NCI-H69 (cell line): Measurements from ENCODE around the gene RASA4.
"Not testable (repeated sequence)": the region's sequence is repeated elsewhere in the genome, so short reads cannot be mapped to it uniquely, and the experiment has no call there.

Experiments
- DNase-seq: peaks from one replicate; lab custom pipeline; 2025; lab: John Stamatoyannopoulos, UW

RASA4 gene

DNA sequence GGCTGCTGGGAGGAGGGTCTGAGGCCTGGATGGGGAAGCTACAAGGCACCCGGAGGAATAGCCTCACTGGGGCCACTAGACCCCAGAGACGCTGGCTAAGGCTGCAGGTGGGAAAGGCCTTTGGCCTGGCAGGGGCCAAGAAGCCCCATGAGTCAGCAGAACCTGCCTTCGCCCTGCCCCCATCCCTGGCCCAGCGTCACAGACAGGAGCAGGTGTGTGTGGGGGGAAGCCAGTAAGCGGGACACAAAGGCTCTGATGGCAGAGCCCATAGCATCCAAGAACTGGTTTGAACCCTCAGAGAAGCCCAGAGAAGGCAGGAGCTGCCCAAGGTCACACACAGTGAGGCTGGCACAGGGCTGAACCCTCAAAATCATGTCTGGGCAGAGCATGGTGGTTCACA is 9.7 kb downstream of the RASA4 start:
- not testable (repeated sequence) for DNase-seq

- not testable (repeated sequence) for DNase-seq
Measured at GRCh38 chr7:102604431-102605145, 12.0 kb downstream of the RASA4 start.

- not testable (repeated sequence) for DNase-seq
Measured at GRCh38 chr7:102602317-102602716, 14.2 kb downstream of the RASA4 start.

- DNase-seq: not testable (repeated sequence)
Measured at GRCh38 chr7:102599699-102600098, 16.9 kb downstream of the RASA4 start.

DNA sequence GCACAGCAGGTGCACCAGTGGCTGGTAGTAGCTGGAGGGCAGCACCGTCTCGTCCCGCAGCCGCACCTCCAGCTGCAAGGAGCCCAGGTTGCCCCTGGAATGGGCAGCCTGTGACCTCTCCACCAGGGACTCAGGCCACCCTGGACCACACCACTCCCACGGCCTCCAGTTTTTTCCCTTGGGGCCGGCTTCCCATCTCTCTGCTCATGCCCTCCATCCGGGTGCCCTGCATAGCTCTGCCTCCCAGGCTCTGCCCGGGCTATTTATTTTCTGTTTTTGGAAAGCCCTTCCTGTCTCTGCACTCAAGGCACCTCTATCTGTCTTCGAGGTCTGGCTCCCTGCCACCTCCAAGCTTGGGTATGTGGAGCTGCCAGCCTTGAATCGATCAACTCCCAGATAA is 20.5 kb downstream of the RASA4 start:
- DNase-seq: not testable (repeated sequence)

DNA sequence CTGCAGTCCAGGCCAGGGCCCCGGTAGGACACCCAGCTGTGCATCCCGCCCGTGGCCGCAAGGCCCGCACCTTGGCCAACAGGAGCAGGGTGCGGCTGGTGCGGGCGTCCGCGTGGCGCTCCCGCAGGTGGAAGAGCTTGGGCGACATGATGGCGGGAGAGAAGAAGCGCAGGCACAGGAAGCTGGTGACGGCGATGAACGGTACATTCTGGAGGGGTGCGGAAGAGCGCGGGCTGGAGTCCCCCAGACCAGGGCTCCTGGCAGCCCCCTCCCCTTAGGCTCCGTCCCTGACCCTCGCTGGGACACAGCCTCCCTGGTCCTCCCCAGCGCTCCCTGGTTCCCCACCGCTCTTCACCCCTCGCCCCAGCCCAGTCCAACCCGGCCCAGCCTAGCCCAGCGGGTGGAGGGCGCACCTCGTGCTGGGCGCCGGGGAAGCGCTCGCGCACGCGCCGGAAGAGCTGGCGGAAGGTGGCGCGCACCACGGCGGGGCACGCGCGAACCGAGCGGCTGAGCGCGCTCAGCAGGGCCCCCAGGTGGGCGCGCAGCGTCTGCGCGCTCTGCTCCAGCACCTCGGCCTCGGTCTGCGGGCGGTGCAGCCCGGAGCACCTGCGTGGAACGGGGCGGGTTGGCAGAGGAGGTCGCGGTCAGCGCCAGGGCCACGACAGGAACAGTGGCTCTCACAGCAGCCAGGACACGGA is 22.8 kb downstream of the RASA4 start:
- DNase-seq: not testable (repeated sequence)

DNA sequence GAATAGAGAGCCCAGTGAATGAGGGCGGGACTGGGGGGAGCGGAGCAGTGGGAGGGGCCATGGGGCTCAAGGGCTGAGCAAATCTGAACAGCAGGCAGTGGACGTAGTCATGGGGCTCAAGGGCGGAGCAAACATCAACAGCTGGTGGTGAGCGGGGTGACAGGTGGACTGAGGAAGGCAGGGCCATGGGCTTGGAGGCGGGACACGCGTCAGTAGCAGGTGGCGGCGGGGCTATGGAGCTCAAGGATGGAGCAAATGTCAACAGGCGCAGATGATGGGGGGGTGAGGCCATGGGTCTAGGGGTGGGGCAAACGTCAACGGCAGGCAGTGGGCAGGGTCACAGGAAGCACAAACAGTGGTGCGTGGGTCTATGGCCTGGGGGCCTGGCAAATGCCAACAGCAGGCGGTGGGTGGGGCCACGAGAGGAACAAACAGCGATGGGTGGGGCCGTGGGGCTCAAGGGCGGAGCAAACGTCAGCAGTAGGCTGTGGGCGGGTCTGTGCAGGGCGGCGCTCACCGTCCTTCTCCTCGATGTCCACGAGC is 24.0 kb downstream of the RASA4 start:
- not testable (repeated sequence) for DNase-seq

DNA sequence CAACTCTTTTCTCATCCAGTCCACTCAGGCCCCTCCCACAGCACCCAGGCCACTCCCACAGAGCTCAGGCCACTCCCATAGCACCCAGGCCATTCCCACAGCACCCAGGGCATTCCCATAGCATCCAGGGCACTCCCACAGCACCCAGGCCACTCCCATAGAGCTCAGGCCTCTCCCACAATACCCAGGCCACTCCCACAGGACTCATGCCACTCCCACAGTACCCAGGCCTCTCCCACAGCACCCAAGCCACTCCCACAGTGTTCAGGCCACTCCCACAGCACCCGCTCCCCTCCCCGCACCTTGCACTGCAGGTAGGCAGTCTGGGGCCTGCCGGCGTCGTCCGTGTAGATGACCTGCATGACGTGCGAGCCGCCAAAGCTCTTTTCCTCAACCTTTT is 26.7 kb downstream of the RASA4 start:
- not testable (repeated sequence) for DNase-seq

GRCh38 chr7:102583495-102583894 is 33.1 kb downstream of the RASA4 start:
- not testable (repeated sequence) for DNase-seq

GRCh38 chr7:102581722-102582121 is 34.8 kb downstream of the RASA4 start:
- DNase-seq: not testable (repeated sequence)

DNA sequence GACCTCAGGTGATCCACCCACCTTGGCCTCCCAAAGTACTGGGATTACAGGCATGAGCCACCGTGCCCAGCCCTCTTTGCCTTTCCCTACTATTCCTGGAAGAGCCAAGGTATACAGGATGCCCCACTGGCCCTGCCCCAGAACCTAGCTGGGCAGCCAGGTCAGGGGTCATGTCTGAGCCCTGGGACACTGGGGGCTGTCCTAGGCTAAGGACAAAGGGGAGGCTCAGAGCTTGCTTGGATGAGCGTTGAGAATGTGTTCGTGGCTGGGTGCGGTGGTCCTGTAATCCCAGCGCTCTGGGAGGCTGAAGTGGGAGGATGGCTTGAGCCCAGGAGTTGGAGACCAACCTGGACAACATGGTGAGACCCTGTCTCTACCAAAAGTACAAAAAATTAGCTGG is 38.1 kb downstream of the RASA4 start:
- DNase-seq: not testable (repeated sequence)

DNA sequence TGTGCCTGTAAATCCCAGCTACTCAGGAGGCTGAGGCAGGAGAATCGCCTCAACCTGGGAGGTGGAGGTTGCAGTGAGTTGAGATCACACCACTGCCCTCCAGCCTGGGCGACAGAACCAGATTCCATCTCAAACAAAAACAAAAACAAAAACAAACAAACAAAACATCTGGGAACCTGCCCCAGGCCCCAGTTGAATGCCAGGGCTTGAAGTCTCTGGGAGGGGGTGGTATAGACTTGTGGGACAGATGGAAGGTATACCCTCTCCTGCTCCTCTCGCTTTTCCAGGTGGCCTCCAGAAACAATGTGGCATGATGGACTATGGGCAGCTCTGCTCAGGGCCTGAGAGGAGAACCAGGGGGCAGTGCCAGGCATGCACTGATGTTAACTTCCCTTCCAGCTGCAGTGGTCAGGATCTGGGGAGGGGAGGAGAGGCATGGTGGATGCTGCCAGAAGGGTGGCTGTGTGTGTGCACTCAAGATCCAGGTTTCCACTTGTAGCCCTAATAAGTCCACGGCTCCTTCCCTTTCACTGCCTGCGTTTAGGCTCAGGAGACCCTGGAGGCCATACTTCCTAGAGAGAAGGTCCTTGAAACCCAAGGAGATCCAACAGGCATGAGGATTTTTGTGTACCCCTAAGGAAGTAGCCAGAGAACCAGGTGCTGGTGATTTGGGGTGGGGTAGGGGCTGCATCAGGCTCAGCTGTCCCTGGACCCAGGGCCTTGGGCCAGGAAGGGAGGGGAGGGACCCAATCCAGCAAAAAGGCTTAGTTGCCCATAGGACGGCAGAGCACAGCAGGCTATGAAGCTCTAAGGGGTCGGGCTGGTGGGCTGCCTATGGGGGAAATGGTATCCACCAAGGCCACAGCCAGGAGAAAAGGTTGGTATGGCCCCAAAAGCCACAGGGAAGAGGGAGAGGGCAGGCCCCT is 39.0 kb downstream of the RASA4 start:
- not testable (repeated sequence) for DNase-seq

DNA sequence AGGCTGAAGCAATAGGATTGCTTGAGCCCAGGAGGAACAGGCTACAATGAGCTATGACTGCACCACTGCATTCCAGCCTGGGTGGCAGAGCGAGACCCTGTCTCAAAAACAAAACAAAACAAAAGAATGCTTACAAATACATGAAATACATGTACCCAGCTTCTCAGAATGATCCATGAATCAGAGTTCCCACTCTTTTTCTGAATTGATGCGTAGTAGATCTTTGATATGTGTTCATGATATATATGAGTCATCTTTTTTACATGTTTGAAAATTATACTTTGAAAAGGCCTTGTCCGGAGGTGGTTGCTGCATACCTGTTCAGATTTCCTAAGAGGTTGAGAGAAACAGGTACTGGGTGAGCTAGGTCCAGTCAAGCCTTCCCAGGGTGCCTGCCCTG is 40.2 kb downstream of the RASA4 start:
- not testable (repeated sequence) for DNase-seq

DNA sequence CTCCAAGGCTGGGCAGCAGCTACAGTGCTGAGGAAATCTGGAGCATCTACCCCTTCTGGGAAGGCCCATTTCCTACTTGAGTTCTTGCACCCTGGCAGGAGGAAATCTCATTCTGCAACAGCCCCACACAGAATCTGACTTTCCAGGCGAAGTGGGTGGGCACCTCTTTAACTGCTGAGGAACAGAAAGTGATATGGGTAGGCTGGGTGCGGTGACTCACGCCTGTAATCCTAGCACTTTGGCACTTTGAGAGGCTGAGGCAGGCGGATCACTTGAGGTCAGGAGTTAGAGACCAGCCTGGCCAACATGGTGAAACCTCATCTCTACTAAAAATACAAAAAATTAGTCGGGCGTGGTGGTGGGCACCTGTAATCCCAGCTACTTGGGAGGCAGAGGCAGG is 41.9 kb downstream of the RASA4 start:
- not testable (repeated sequence) for DNase-seq

DNA sequence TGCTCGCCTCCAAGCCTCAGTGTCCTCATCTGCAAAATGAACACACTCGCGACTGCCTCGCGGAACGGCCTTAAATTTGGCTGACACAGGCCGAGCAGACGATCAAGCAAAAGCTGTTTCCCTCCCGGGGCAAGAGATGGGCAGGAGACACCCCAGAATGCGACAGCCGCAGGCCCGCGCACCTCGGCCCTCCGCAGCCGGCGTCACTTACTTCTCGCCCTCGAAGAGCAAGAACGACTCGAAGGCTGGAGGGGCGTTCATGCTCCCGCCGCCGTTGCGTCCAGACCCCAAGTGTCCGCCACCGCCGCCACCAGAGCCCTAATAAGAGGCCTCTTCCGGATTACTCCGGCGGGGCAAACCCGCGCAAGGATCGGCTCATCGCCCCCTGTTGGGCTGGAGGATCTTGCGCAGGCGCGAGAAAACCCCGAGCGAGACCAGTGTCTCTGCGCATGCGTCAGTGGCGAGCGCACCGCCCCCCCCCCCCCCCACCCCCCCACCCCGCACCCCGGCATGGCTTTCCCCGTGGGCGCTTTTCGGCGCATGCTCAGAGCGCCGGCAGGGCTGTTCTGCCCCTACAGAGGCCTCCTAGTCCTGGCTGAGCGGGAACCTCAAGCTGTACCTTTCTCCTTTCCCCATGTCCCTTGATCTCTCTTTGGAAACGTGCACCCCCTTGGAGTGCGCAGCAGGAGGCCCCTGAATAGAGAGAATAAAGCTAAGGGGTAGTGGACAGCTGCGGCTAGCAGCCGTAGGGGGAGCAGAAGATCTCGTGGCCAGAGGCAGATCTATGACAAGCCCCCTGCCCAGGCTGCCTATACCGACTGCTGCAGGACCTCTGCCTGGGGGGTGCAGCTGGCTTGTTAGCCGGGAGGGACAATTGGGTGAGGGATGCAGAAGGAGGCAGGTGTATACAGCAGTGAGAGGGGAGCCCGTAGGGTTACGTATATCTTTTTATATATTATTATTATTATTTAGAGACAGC is 44.0 kb downstream of the RASA4 start, which contains the start of gene POLR2J3:
Gene POLR2J3 (minus strand): TSS at position 323 of the 979 bp plus-strand sequence. CDS start 62 bp downstream, at position 261.
- DNase-seq: not testable (repeated sequence)

- DNase-seq: not testable (repeated sequence)
Measured at GRCh38 chr7:102568620-102569019, 47.9 kb downstream of the RASA4 start.

- not testable (repeated sequence) for DNase-seq
Measured at GRCh38 chr7:102550808-102551422, 65.6 kb downstream of the RASA4 start, which contains the start of gene SPDYE2. Gene SPDYE2, plus strand, starts transcription at chr7:102551226. Its CDS starts 2,030 bp downstream, at chr7:102553256.

- not testable (repeated sequence) for DNase-seq
Measured at GRCh38 chr7:102546353-102546752, 70.2 kb downstream of the RASA4 start.

- not testable (repeated sequence) for DNase-seq
Measured at GRCh38 chr7:102545288-102545687, 71.3 kb downstream of the RASA4 start.

DNA sequence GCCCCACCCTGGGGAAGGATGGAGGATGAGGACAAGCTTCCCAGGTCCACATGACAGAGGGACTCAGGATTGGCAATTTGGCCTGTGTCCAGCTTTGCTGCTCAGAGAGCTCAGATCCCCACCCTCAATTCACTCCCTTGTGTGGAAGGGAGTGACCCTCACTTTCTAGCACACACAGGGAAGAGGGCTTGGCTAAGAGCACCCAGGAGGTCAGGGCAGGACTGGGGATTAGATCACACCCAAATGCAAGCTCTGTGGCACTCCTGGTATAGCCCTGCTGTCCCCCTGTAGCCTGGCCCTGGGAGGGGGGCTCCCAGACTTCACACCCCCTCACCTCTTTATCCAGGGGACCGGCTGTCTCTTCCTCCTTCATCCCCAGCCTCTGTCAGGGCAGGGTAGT is 72.2 kb downstream of the RASA4 start:
- DNase-seq: not testable (repeated sequence)
